Measurements from ENCODE around the gene AUP1. TPM values are rescaled to one million over a fixed set of nuclear protein-coding genes. Genes with fewer than 3 reads are reported as not detected.

The AUP1 gene
- total and polyA plus RNA-seq, 2 of the 8 experiments (the other 6 are each of a cell fraction or from before 2014, with no cell fraction given): 83.4 to 121 TPM

GRCh38 chr2:74525717-74526648, 3.5 kb downstream of the AUP1 start, which contains the start of gene DQX1 (continued):
- TF ChIP-seq PHF8 (conservative IDR thresholded peaks at IDR 0.05; ENCODE audit: low read depth, low read length) (no peak), RBBP5 (IDR thresholded peaks at IDR 0.05; ENCODE audit: borderline replicate concordance, low read depth, low read length) (no peak), BCL11A (IDR thresholded peaks at IDR 0.05; ENCODE audit: low read depth in 2 of 2, low read length in 2 of 2) (no peak), HDAC2 (IDR thresholded peaks at IDR 0.05; ENCODE audit: borderline replicate concordance in 1 of 2, low read depth in 2 of 2, low read length in 2 of 2) (no peak)
